NCI-H1694 treated with DMSO at 0.1 percent for 48 hours (cell line): ENCODE data around the gene SNURF.
"Not testable (repeated sequence)": the region's sequence is repeated elsewhere in the genome, so short reads cannot be mapped to it uniquely, and the experiment has no call there.

Source experiments
- DNase-seq: peaks from one replicate; lab custom pipeline; 2025; lab: John Stamatoyannopoulos, UW

The SNURF gene

GRCh38 chr15:24954783-24955530, at the start of gene SNURF, which contains the start of gene SNRPN:
TSS of gene SNURF (plus strand) at chr15:24954987. CDS start at chr15:24955049, 62 bp downstream.
TSS of gene SNRPN (plus strand) at chr15:24954987. CDS start at chr15:24974454, 19,467 bp downstream.
- peak; percentile 1 for DNase-seq

GRCh38 chr15:24916305-24917009, 38.3 kb upstream of the SNURF start:
- DNase-seq = no peak

GRCh38 chr15:24917431-24917830, 37.4 kb upstream of the SNURF start:
- no peak for DNase-seq

GRCh38 chr15:24919446-24919845, 35.3 kb upstream of the SNURF start:
- DNase-seq = no peak

GRCh38 chr15:24922781-24923180, 32.0 kb upstream of the SNURF start:
- DNase-seq = not testable (repeated sequence)

GRCh38 chr15:24924153-24924552, 30.6 kb upstream of the SNURF start:
- no peak for DNase-seq

- no peak for DNase-seq
These were observed 30.2 kb upstream of the SNURF start for GRCh38 chr15:24924621-24925020.

- not testable (repeated sequence) for DNase-seq
These were observed 22.7 kb upstream of the SNURF start for GRCh38 chr15:24931874-24932732.

GRCh38 chr15:24933716-24934115, 21.1 kb upstream of the SNURF start:
- DNase-seq = no peak

- DNase-seq = not testable (repeated sequence)
These were observed 16.6 kb upstream of the SNURF start for GRCh38 chr15:24938224-24938623.

GRCh38 chr15:24940236-24940635, 14.6 kb upstream of the SNURF start:
- DNase-seq = no peak

- DNase-seq = no peak
These were observed 11.4 kb upstream of the SNURF start for GRCh38 chr15:24943361-24943760.

- no peak for DNase-seq
These were observed 9.8 kb upstream of the SNURF start for GRCh38 chr15:24944954-24945353.

- no peak for DNase-seq
These were observed 9.1 kb upstream of the SNURF start for GRCh38 chr15:24945711-24946110.

- DNase-seq = no peak
These were observed 6.3 kb upstream of the SNURF start for GRCh38 chr15:24948495-24948894.

- DNase-seq = no peak
These were observed 739 bp downstream of the SNURF start for GRCh38 chr15:24955531-24955921.

GRCh38 chr15:24956111-24956838, 1.5 kb downstream of the SNURF start:
- DNase-seq = peak; percentile 67

GRCh38 chr15:24957691-24958090, 2.9 kb downstream of the SNURF start:
- no peak for DNase-seq

GRCh38 chr15:24961967-24962366, 7.2 kb downstream of the SNURF start:
- DNase-seq = no peak

GRCh38 chr15:24962880-24963279, 8.1 kb downstream of the SNURF start:
- no peak for DNase-seq

- no peak for DNase-seq
These were observed 11.7 kb downstream of the SNURF start for GRCh38 chr15:24966364-24967103.
